ENCODE measurements around the gene STRA6.
A peak's percentile ranks its signal among the peaks of the same experiment; 100 is the strongest.

The STRA6 gene

GRCh38 chr15:74132681-74133651 is 69.6 kb downstream of the STRA6 start:
- DNase-seq (ENCODE audit: low spot score) = peak; percentile 11

DNA sequence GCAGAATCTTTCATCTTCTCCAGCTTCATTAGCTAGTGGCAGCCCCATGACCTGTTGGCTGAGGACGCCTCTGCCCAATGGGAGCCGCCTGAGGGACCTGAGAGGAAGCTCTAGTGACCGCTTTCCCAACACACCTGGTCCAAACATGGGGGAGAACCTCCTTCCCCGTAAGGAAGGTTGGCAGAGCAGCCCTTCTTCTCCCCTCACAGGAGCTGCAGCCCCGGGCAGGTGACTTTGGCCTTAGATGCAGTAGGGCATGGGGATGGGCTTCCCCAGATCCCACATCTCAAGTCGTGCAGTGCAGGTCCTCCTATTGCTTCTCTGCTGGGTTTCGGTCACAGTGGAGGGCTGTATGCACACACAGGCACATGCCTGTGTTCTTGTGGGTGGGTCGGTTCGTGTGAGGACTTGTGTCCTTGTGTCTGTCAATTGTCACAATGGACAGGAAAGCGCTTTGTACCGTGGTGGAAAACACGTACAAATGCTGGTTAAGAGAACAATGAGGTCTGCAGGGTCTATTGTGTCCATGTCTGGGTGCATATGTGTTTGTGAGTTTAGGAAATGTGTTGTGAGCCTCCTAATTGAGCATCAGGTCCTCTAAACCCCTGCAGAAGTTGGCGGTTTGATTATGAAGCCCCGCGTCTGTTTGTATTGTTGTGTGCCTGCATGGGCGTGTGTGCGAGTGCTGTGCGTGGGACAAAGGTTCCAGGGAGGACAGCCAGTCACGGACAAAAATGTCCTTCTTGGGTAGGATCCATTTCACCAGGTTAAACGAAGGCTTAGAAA is 70.8 kb downstream of the STRA6 start:
- DNase-seq (ENCODE audit: low spot score) = no peak

- DNase-seq (ENCODE audit: low spot score) = no peak
These were observed 71.5 kb downstream of the STRA6 start for GRCh38 chr15:74130849-74131627.

- no peak for DNase-seq (ENCODE audit: low spot score)
These were observed 72.3 kb downstream of the STRA6 start, which contains the start of gene ISLR2 for GRCh38 chr15:74130155-74130848. ISLR2 (plus strand) TSS chr15:74130586; CDS start chr15:74132755, 2,169 bp downstream.

GRCh38 chr15:74129586-74130154 is 72.9 kb downstream of the STRA6 start:
- DNase-seq (ENCODE audit: low spot score) = no peak
